ENCODE results near the gene ADAM22.

Gene ADAM22

DNA sequence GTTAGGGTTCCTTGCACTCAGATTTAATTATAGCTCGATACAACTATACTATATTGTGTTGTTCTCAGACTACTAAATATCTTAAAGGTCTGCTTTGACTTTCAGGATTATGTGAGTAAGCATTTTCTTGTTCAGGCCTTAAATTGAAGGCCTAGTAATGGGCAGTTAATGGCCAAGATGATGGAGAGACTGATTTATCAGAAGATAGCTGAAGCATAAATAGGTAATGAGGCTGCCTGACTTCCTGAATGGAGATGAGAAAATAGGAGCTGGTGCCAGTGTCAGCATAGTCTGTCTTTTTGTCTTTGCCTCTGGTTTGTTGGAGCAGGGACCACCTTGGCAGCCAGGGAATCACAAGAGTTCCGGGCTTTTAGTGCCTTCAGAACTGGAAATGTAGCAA is 32.2 kb downstream of the ADAM22 start:
- TF ChIP-seq, protein P1, sequence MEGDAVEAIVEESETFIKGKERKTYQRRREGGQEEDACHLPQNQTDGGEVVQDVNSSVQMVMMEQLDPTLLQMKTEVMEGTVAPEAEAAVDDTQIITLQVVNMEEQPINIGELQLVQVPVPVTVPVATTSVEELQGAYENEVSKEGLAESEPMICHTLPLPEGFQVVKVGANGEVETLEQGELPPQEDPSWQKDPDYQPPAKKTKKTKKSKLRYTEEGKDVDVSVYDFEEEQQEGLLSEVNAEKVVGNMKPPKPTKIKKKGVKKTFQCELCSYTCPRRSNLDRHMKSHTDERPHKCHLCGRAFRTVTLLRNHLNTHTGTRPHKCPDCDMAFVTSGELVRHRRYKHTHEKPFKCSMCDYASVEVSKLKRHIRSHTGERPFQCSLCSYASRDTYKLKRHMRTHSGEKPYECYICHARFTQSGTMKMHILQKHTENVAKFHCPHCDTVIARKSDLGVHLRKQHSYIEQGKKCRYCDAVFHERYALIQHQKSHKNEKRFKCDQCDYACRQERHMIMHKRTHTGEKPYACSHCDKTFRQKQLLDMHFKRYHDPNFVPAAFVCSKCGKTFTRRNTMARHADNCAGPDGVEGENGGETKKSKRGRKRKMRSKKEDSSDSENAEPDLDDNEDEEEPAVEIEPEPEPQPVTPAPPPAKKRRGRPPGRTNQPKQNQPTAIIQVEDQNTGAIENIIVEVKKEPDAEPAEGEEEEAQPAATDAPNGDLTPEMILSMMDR (conservative IDR thresholded peaks at IDR 0.05; ENCODE audit: low read depth, low read length), result no peak
- no peak for DNase-seq (ENCODE audit: low read depth)
- H3K4me3 ChIP-seq (ENCODE audit: low read depth, low read length), result no peak overlapping the region

DNA sequence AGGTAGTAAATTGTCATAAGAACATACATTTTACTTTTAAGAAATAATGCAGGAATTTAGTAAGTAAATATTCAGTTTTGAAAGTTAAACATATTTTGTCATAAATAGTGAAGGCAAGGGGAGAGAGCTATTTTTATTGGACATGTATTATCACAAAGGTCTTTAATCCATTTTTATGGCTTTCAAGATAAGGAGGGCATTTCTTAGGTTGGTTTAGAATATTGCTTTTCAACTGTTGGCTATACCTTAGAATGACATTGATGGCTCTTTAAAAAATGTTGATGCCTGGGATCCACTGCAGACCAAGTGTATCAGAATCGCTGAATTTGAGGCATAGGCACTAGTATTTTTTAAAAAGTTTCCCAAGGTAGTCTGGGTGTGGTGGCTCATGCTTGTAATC is 34.0 kb downstream of the ADAM22 start:
- H3K4me3 ChIP-seq (ENCODE audit: low read depth, low read length), result no peak overlapping the region
- DNase-seq (ENCODE audit: low read depth), result no peak
- TF ChIP-seq, protein P1 (conservative IDR thresholded peaks at IDR 0.05; ENCODE audit: low read depth, low read length), result no peak

- TF ChIP-seq, protein P1 (conservative IDR thresholded peaks at IDR 0.05; ENCODE audit: low read depth, low read length), result no peak
- no peak overlapping the region for H3K4me3 ChIP-seq (ENCODE audit: low read depth, low read length)
- no peak for DNase-seq (ENCODE audit: low read depth)
These were observed 48.1 kb downstream of the ADAM22 start for GRCh38 chr7:87982116-87982515.

DNA sequence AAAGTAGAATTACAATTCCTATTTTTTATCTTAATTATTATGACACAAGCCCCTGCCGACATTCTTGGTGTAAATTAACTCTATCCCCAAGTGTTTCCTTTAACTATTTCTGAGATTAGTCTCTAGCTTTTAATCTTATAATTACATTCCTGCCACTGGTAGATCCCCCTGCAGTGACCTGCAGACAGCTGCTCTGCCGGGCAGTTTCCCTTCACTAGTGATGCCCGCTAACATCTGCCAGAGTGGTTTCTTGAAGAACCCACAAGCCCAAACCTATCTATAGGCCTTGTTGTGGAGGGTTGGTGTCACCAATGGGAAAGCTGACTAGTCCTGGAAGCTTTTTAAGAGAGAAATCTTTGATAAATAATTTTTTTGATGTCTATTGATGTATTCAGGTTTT is 50.0 kb downstream of the ADAM22 start:
- TF ChIP-seq, protein P1 (conservative IDR thresholded peaks at IDR 0.05; ENCODE audit: low read depth, low read length), result no peak
- no peak for DNase-seq (ENCODE audit: low read depth)
- H3K4me3 ChIP-seq (ENCODE audit: low read depth, low read length), result no peak overlapping the region

- H3K4me3 ChIP-seq (ENCODE audit: low read depth, low read length), result no peak overlapping the region
- TF ChIP-seq, protein P1 (conservative IDR thresholded peaks at IDR 0.05; ENCODE audit: low read depth, low read length), result no peak
- no peak for DNase-seq (ENCODE audit: low read depth)
These were observed 59.2 kb downstream of the ADAM22 start for GRCh38 chr7:87993269-87993668.

- no peak for DNase-seq (ENCODE audit: low read depth)
- TF ChIP-seq, protein P1 (conservative IDR thresholded peaks at IDR 0.05; ENCODE audit: low read depth, low read length), result no peak
These were observed 65.2 kb downstream of the ADAM22 start for GRCh38 chr7:87999261-87999660.

DNA sequence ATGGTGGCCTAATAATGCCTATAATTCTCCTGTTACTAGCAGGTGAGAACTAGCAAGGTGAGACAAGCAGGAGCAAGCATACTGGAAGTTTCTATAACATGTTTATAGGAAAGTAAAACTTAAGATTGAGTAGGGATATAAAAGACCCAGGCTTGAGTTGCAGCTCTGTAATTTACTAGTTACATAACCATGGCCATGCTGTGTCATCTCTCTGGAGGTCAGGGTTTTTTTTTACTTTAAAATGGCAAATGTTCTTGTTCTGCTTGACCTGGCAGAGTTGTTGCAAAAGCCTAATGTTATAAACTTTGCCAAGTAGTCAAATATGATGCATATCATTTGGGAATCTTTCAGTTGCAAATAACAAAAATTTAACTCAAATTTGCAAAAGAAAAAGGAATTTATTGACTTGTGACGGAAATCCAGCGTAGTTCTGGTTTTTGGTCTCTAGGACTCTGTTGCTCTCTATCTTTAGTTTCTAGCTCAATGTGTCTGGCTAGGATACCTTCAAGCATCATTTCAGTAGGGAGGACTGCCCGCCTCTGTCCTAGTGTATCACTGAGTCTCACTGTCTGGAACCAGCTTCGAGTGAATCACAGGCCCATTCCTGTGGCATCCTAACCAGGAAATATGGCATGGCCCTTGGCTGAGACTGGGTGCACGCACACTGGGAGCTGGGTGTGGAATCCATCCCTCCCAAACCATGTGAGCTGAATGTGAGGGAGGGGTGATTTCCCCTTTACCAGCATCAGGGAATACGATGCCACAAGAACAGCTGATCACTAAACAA is 67.9 kb downstream of the ADAM22 start:
- no peak for DNase-seq (ENCODE audit: low read depth)
- TF ChIP-seq, protein P1 (conservative IDR thresholded peaks at IDR 0.05; ENCODE audit: low read depth, low read length), result no peak
- H3K4me3 ChIP-seq (ENCODE audit: low read depth, low read length), result no peak overlapping the region

More at GRCh38 chr7:87999261-87999660, 65.2 kb downstream of the ADAM22 start:
- H3K4me3 ChIP-seq (ENCODE audit: low read depth, low read length), result no peak overlapping the region

All from choroid plexus epithelial cell (primary cell).